ENCODE data around the gene ZIM2.

ZIM2 gene

GRCh38 chr19:56813531-56813930 is 27.0 kb downstream of the ZIM2 start:
- TF ChIP-seq, protein P1, sequence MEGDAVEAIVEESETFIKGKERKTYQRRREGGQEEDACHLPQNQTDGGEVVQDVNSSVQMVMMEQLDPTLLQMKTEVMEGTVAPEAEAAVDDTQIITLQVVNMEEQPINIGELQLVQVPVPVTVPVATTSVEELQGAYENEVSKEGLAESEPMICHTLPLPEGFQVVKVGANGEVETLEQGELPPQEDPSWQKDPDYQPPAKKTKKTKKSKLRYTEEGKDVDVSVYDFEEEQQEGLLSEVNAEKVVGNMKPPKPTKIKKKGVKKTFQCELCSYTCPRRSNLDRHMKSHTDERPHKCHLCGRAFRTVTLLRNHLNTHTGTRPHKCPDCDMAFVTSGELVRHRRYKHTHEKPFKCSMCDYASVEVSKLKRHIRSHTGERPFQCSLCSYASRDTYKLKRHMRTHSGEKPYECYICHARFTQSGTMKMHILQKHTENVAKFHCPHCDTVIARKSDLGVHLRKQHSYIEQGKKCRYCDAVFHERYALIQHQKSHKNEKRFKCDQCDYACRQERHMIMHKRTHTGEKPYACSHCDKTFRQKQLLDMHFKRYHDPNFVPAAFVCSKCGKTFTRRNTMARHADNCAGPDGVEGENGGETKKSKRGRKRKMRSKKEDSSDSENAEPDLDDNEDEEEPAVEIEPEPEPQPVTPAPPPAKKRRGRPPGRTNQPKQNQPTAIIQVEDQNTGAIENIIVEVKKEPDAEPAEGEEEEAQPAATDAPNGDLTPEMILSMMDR (IDR thresholded peaks at IDR 0.05; ENCODE audit: low read depth, low read length, missing control alignments), result no peak
- H3K4me3 ChIP-seq (ENCODE audit: low read depth, low read length), result no peak overlapping the region
- no peak for DNase-seq (ENCODE audit: low read depth)

GRCh38 chr19:56811480-56811879 is 29.0 kb downstream of the ZIM2 start:
- no peak for DNase-seq (ENCODE audit: low read depth)
- H3K4me3 ChIP-seq (ENCODE audit: low read depth, low read length), result no peak overlapping the region
- TF ChIP-seq, protein P1 (IDR thresholded peaks at IDR 0.05; ENCODE audit: low read depth, low read length, missing control alignments), result no peak

DNA sequence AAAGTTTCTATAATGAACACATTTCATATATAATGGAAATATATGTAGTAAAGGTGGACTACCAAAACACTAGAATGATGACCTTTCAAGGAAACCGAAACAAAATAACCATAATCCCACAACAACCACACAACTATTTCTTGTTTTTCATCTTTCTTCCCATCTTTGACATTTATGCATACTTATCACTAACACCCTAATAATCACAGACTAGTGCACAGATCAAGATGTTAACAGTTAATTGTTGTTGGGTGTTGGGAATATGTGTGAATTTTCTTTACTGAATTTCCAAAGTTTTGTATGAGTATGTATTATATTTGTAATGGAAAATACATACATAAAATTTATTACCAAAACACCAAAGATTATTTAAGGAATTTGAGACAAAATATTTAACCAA is 30.3 kb downstream of the ZIM2 start:
- no peak for DNase-seq (ENCODE audit: low read depth)
- no peak overlapping the region for H3K4me3 ChIP-seq (ENCODE audit: low read depth, low read length)
- TF ChIP-seq, protein P1 (IDR thresholded peaks at IDR 0.05; ENCODE audit: low read depth, low read length, missing control alignments), result no peak

DNA sequence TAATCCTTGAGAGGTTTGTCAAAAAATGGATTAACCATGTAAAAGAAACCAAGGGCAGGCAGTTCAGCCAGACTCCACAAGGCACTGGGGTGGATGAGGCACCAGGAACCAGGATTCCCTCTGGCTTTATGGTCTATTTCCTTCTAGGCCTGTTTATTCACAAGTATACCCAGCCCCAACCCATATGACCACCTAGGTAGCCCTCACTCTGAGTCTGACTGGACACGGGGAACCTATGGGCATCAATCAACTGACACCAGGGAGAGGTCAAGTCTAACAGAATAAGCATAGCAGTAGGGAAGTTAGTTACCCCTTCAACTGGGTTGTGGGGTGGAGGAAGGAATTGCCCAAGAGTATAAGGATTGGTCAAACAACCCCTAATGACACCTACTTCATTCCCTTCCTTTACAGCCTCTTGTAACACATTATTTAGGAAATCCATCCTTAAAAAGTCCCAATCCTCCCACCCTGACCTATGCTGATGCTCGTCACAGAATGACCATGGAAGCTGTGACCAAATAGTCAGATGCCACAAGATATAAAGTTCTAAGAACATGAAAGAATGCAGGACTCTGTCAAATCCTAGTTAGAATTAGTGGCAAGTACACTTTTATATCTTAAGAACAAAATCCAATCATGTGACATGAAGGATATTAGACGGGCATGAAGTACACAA is 31.7 kb downstream of the ZIM2 start:
- DNase-seq (ENCODE audit: low read depth), result no peak
- no peak overlapping the region for H3K4me3 ChIP-seq (ENCODE audit: low read depth, low read length)
- TF ChIP-seq, protein P1 (IDR thresholded peaks at IDR 0.05; ENCODE audit: low read depth, low read length, missing control alignments), result no peak

DNA sequence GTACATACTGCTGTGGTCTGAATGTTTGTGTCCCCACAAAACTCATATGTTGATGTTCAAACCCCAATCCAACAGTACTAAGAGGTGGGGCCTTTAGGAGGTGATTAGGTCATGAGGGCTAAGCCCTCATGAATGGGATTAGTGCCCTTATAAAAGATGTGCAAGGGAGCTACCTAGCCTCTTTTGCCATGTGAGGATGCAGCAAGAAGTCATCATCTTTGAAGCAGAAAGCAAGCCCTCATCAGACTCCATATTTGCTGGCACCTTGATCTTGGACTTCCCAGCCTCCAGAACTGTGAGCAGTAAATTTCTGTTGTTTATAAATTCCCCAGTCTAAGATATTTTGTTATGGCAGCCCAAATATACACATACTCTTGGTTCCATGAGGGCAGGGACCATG is 33.9 kb downstream of the ZIM2 start:
- H3K4me3 ChIP-seq (ENCODE audit: low read depth, low read length), result no peak overlapping the region
- TF ChIP-seq, protein P1 (IDR thresholded peaks at IDR 0.05; ENCODE audit: low read depth, low read length, missing control alignments), result no peak
- DNase-seq (ENCODE audit: low read depth), result no peak

GRCh38 chr19:56778351-56778750 is 62.2 kb downstream of the ZIM2 start:
- no peak for DNase-seq (ENCODE audit: low read depth)
- H3K4me3 ChIP-seq (ENCODE audit: low read depth, low read length), result no peak overlapping the region
- TF ChIP-seq, protein P1 (IDR thresholded peaks at IDR 0.05; ENCODE audit: low read depth, low read length, missing control alignments), result no peak

- DNase-seq (ENCODE audit: low read depth), result no peak
- TF ChIP-seq, protein P1 (IDR thresholded peaks at IDR 0.05; ENCODE audit: low read depth, low read length, missing control alignments), result no peak
- no peak overlapping the region for H3K4me3 ChIP-seq (ENCODE audit: low read depth, low read length)
Observed at GRCh38 chr19:56769650-56770049, 70.9 kb downstream of the ZIM2 start.

Measured in GM12864 (cell line).